GM10248 (cell line): ENCODE data around the gene ICE2.

Source experiments
- CTCF ChIA-PET: fragments of 300-600 bp; sonication (Branson Sonifier 250); formaldehyde crosslinking; extraction: SDS; loops from one replicate; lab custom pipeline; 2021; ENCODE audit warnings: antibody characterized with exemption; lab: Yijun Ruan, JAX
- POLR2A ChIA-PET: fragments of 350-650 bp; sonication (Branson Sonifier 250); formaldehyde crosslinking; extraction: SDS; loops from one replicate; lab custom pipeline; 2020; ENCODE audit warnings: antibody characterized with exemption; lab: Yijun Ruan, JAX
- DNase-seq: peaks from one replicate; pipeline ENCODE4 v3.0.0; 2012; ENCODE audit errors: extremely low spot score
- TF ChIP-seq, protein P1 (sequence below): IDR thresholded peaks from 2 replicates; pipeline ENCODE4 v1.5.1; 2012; ENCODE audit warnings: mild to moderate bottlenecking, low read depth; ENCODE audit errors: extremely low read depth, missing control alignments, control extremely low read depth

The ICE2 gene

DNA sequence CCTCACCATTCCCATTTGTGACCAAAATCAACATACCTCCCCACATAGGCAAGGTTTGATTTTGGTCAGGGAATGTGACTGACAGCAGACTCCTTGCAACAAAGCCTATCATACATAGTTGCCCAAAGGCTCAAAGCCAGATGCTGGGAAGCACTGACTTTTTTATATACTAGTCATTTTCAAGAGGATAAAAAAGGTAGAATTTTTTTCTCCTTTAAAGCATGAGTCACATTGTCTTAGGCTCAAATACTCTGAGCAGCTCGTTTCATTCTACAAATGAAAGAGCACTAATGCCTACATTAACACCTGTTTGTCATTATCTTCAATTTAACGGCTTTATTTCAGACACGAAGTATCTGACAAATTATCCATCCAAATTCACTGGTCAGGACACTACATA, 36.2 kb downstream of the ICE2 start:
- TF ChIP-seq, protein P1, sequence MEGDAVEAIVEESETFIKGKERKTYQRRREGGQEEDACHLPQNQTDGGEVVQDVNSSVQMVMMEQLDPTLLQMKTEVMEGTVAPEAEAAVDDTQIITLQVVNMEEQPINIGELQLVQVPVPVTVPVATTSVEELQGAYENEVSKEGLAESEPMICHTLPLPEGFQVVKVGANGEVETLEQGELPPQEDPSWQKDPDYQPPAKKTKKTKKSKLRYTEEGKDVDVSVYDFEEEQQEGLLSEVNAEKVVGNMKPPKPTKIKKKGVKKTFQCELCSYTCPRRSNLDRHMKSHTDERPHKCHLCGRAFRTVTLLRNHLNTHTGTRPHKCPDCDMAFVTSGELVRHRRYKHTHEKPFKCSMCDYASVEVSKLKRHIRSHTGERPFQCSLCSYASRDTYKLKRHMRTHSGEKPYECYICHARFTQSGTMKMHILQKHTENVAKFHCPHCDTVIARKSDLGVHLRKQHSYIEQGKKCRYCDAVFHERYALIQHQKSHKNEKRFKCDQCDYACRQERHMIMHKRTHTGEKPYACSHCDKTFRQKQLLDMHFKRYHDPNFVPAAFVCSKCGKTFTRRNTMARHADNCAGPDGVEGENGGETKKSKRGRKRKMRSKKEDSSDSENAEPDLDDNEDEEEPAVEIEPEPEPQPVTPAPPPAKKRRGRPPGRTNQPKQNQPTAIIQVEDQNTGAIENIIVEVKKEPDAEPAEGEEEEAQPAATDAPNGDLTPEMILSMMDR: no peak
- ChIA-PET POLR2A (no interaction called here), CTCF (interaction anchor here (1.0 to 2.9 kb wide), 6 partner anchors 10 to 84 kb away, joined by 3 to 8 read pairs (median 4); no protein-coding TSS in a partner anchor)
- DNase-seq: no peak

DNA sequence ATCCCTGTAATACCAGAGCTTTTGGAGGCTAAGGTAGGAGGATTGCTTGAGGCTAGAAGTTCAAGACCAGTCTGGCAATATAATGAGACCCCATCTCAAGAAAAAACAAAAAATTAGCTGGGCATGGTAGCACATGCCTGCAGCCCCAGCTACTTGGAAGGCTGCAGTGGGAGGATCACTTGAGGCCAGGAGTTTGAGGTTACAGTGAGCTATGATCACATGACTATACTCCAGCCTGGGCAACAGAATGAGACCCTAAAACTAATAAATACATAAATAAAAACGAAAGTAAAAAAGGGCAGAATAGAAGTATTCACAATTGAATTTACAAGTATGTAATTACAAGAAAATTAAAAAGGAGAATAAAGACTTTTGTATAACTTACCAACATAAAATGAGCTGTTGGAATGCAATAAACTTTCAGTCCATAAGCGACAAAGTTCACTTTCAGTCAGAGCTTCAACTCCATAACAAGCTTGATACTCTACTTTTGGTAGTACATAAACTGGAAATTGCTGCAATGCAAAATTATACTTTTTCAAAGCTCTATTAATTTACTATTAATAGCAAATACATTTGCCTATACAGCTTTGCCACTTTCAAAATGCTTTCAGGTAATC, 36.8 kb downstream of the ICE2 start:
- POLR2A ChIA-PET: no interaction called here
- DNase-seq: no peak
- CTCF ChIA-PET: interaction anchor here (1.0 to 2.9 kb wide), 6 partner anchors 9 to 83 kb away, joined by 3 to 8 read pairs (median 5); no protein-coding TSS in a partner anchor
- TF ChIP-seq, protein P1: no peak

DNA sequence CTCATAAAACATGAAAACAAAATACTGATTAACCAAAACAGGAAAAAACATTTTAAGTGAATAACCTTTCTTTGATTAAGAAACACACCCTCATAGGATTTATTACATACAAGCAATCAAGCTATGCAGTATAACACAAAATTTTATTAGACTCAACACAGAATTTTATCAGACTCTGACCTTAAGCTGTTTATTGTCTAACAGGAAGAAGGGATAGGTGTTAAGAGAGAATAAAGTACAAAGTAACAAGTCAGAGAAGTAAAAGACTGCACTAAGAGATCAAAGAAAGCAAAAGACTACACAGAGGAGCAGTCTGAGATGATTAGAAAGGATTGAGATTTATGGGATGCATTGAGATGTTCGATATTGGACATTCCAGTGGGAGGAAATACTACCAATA, 37.6 kb downstream of the ICE2 start:
- ChIA-PET CTCF (interaction anchor here (1.1 to 2.9 kb wide), 5 partner anchors 9 to 86 kb away, joined by 3 to 8 read pairs (median 6); no protein-coding TSS in a partner anchor), POLR2A (no interaction called here)
- TF ChIP-seq, protein P1: no peak
- no peak for DNase-seq

DNA sequence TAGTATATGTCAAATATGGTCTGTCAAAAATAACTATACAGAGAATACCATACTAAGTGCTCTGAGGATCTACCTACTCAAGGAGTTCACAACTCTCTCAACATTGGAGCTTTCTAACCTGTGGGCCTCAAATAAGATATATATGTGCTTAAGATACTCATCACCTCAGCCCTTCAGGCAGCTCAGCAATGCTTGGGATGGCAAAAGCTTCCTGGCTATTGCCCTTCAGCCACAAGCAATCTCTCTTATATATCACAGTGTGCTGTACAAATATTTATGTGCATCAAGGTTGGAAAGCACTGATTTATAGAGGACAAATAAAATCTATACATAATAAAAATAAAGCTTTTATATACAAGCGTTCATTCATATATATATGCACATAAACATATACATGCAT, 40.3 kb downstream of the ICE2 start:
- TF ChIP-seq, protein P1: no peak
- ChIA-PET POLR2A (no interaction called here), CTCF (interaction anchor here (0.9 kb wide), 1 partner anchor 19 kb away, joined by 4 read pairs; no protein-coding TSS in a partner anchor)
- no peak for DNase-seq

DNA sequence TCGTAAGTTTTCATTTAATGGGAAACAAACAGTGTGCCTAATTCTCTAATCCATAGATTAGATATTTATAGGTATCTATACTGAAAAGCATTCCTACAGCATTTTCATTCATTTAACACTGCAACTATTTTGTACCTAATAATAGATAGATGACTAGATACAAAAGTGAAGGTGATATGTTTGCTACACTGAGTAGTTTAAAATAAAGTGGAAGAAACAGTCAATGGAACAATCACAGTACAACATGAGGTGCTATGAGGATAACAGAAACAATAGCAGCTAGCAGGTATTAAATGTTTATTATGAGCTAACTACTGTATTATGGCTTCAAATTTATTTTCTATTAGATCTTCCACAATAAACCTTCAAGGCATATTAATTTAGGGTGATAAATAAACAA, 50.0 kb downstream of the ICE2 start:
- POLR2A ChIA-PET: no interaction called here
- CTCF ChIA-PET: no interaction called here
- DNase-seq: no peak
- TF ChIP-seq, protein P1: no peak

DNA sequence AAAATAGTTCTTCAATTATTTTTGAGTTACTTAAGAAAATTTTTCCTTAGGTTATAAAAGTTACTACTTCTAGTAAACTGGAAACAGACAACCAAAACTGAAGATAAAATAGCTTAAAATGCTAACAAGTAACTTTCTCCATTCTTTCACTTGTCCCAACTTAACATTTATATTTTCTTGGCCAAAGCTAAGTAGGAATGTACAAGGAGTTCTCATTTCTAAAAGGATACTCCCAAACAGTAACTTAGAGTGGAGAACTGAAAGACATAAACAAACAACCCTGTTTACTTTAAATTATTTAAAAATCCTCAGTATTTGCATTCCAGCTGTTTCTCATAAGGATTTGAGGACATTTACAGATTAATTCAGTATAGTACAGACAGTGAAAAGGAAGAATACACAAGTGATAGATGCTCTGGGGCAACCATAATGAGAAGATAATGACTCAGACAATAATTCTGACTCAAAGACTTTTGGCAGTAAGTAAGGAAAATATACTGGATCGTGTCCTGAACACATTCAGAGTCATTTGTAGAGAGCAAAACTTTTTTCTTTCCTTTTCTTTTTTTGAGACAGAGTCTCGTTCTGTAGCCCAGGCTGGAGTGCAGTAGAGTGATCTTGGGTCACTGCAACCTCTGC, 52.0 kb downstream of the ICE2 start:
- no peak for DNase-seq
- POLR2A ChIA-PET: no interaction called here
- TF ChIP-seq, protein P1: no peak
- CTCF ChIA-PET: no interaction called here
